Activated CD8-positive, alpha-beta T cell treated with anti-CD3 and anti-CD28 coated beads for 36 hours (primary cell): Measurements from ENCODE around the gene TMEM217. TPM values are rescaled to one million over a fixed set of nuclear protein-coding genes. Genes with fewer than 3 reads are reported as not detected.

Source experiments
- ATAC-seq: fragments of 200-7000 bp; cut with Tn5 transposase; one replicate; pipeline ENCODE4 v1.10.0; 2021; ENCODE audit warnings: mild to moderate bottlenecking, moderate library complexity
- CTCF ChIA-PET: fragments of 350-600 bp; sonication (Branson Sonifier 250); formaldehyde crosslinking; loops from one replicate; lab custom pipeline; 2021; ENCODE audit warnings: antibody characterized with exemption; lab: Charles Lee
- POLR2A ChIA-PET: fragments of 350-600 bp; sonication (Branson Sonifier 250); formaldehyde crosslinking; loops from one replicate; lab custom pipeline; 2021; ENCODE audit warnings: antibody characterized with exemption; lab: Charles Lee
- DNase-seq: peaks from one replicate; pipeline ENCODE4 v3.0.0-alpha.2; 2020
- H3K27ac Mint-ChIP-seq: one replicate; pipeline ENCODE4 v1.8.0; 2021; ENCODE audit warnings: mild to moderate bottlenecking, mixed read lengths
- H3K27me3 Mint-ChIP-seq: one replicate; pipeline ENCODE4 v1.8.0; 2021; ENCODE audit warnings: mixed read lengths
- H3K36me3 Mint-ChIP-seq: one replicate; pipeline ENCODE4 v1.8.0; 2021; ENCODE audit warnings: low read depth, mixed read lengths
- H3K4me1 Mint-ChIP-seq: one replicate; pipeline ENCODE4 v1.8.0; 2021; ENCODE audit warnings: low read depth, mixed read lengths
- H3K4me3 Mint-ChIP-seq: one replicate; pipeline ENCODE4 v1.8.0; 2021; ENCODE audit warnings: mild to moderate bottlenecking, moderate library complexity, mixed read lengths
- H3K9me3 Mint-ChIP-seq: one replicate; pipeline ENCODE4 v1.8.0; 2021; ENCODE audit warnings: mixed read lengths
- CTCF ChIP-seq: fragments of 200-600 bp; IDR thresholded peaks from one replicate; pipeline ENCODE4 v1.8.0; 2022; ENCODE audit warnings: antibody characterized with exemption, mild to moderate bottlenecking
- intact Hi-C: fragments of 100-400 bp; cut with micrococcal nuclease; formaldehyde crosslinking; loops from one replicate; pipeline ENCODE4 v1.10.0; 2022
- total RNA-seq, 2 experiments: library from RNA; stranded (reverse); gene quantifications; one replicate each; pipeline ENCODE4 v1.2.3, GENCODE V29; 2021

TMEM217 gene
- total RNA-seq, 2 experiments from 2014 or later, result 4.0 to 5.7 TPM

DNA sequence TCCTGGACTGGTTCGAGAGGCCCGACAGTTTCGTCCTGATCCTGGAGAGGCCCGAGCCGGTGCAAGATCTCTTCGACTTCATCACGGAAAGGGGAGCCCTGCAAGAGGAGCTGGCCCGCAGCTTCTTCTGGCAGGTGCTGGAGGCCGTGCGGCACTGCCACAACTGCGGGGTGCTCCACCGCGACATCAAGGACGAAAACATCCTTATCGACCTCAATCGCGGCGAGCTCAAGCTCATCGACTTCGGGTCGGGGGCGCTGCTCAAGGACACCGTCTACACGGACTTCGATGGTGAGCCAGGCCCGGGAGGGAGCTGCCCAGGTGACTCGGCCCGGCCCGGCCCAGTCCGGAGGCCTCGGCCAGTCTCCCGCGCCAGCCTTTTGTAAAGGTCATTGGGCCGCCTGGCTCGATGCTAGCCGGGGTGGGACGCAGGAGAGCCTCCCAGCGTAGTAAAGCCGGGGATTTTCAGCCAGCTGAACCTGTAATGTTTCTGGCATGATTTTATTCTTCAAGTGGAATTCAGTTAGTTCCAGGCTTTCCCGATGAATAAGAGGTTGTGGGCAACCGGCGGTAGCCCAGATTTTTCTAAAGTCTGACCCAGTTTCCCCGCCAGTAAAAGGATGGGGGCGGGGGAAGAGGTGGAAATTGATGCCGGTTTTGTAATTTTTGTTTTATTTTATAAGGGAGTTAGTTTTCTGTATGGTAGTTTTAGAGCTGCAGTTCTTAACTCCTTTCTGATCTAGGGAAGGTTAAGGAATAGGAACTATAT, 86.6 kb downstream of the TMEM217 start:
- Mint-ChIP-seq H3K9me3 (no peaks in the 10 kb centered on the region), H3K4me3 (peak overlapping the region; percentile 84), H3K36me3 (peaks cover 57% of the 10 kb centered on the region), H3K27ac (peak overlapping the region; percentile 91), H3K4me1 (peaks cover 50% of the 10 kb centered on the region), H3K27me3 (no peaks in the 10 kb centered on the region)
- intact Hi-C loops, result no loop called here
- DNase-seq (peak; percentile 49), ATAC-seq (no peak)
- ChIA-PET CTCF (interaction anchor here (0.8 to 18.8 kb wide), 20 partner anchors 10 to 286 kb away, joined by 3 to 502 read pairs (median 4); partner anchors contain the start of genes TBC1D22B and TMEM217), POLR2A (interaction anchor here (0.7 to 13.5 kb wide), 19 partner anchors 11 to 330 kb away, joined by 3 to 261 read pairs (median 7); no protein-coding TSS in a partner anchor)
- no peak for TF ChIP-seq CTCF

GRCh38 chr6:37170273-37171200, 87.4 kb downstream of the TMEM217 start:
- ChIA-PET POLR2A (interaction anchor here (0.7 to 13.5 kb wide), 17 partner anchors 10 to 295 kb away, joined by 3 to 261 read pairs (median 9); no protein-coding TSS in a partner anchor), CTCF (interaction anchor here (0.8 to 18.8 kb wide), 14 partner anchors 8 to 285 kb away, joined by 3 to 502 read pairs (median 8); partner anchors contain the start of genes TBC1D22B and TMEM217)
- peak; percentile 52 for TF ChIP-seq CTCF
- ATAC-seq (no peak), DNase-seq (peak; percentile 68)
- Mint-ChIP-seq H3K27me3 (no peaks in the 10 kb centered on the region), H3K27ac (peak overlapping the region; percentile 91), H3K9me3 (no peaks in the 10 kb centered on the region), H3K4me3 (peak overlapping the region; percentile 84), H3K4me1 (peaks cover 44% of the 10 kb centered on the region), H3K36me3 (peaks cover 48% of the 10 kb centered on the region)
- intact Hi-C loops, result no loop called here

- H3K4me1 Mint-ChIP-seq, result peaks cover 37% of the 10 kb centered on the region
- no peaks in the 10 kb centered on the region for H3K27me3 Mint-ChIP-seq
- peak within 1 kb of the TSS; percentile 93 for H3K4me3 Mint-ChIP-seq
- H3K36me3 Mint-ChIP-seq, result peaks cover 40% of the 10 kb centered on the region
- CTCF ChIA-PET, result interaction anchor here (1.4 to 18.8 kb wide), 10 partner anchors 9 to 144 kb away, joined by 3 to 502 read pairs (median 8); partner anchors contain the start of genes TBC1D22B and TMEM217
- H3K9me3 Mint-ChIP-seq, result no peaks in the 10 kb centered on the region
- ATAC-seq (peak; percentile 80), DNase-seq (peak; percentile 100)
- POLR2A ChIA-PET, result interaction anchor here (0.6 to 13.5 kb wide), 12 partner anchors 10 to 148 kb away, joined by 3 to 261 read pairs (median 46); no protein-coding TSS in a partner anchor
- intact Hi-C loops, result no loop called here
- no peak for TF ChIP-seq CTCF
- H3K27ac Mint-ChIP-seq, result peak within 1 kb of the TSS; percentile 98
Measured at GRCh38 chr6:37169496-37170272, 88.3 kb downstream of the TMEM217 start, which contains the start of gene PIM1. PIM1 (plus strand) TSS chr6:37170152; CDS start chr6:37170576, 424 bp downstream.

DNA sequence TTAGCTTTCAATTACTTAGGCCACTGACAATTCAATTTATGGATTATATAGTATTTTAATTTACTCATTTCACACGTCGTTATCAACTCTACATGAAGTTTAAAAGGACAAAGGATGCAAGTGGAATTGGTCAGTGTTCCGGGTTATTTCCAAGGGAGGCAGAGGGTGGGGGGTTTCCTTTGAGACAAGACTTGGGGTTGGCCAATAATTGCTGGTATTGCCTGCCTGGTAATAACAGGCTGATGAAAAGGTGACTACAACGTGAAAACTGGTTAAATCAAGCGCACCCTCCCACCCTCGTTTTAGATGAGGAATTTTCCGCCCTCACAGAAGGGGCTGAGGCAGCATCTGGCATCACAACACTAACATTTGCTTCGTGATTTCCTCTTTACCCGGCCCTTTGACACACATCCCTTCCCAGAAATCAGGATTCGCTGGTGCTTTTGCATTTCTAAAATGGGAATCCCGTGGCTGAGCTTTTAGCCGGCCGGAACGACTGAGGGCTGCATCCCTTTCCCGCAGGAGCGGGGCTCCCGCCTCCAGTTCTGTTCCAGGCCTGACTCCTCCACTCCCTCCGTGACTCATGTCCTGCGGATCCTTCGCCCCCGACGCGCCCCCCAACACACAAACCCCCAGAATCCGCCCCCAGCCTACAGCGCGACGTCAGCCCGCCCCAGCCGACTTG, 89.0 kb downstream of the TMEM217 start:
- POLR2A ChIA-PET, result interaction anchor here (0.5 to 13.5 kb wide), 10 partner anchors 9 to 183 kb away, joined by 3 to 261 read pairs (median 15); partner anchors contain the start of gene MTCH1
- Mint-ChIP-seq H3K4me3 (peak overlapping the region; percentile 93), H3K27ac (peak overlapping the region; percentile 98), H3K27me3 (no peaks in the 10 kb centered on the region), H3K9me3 (no peaks in the 10 kb centered on the region), H3K36me3 (peaks cover 32% of the 10 kb centered on the region), H3K4me1 (peaks cover 31% of the 10 kb centered on the region)
- DNase-seq (peak; percentile 78), ATAC-seq (no peak)
- intact Hi-C loops, result no loop called here
- TF ChIP-seq CTCF, result no peak
- CTCF ChIA-PET, result interaction anchor here (0.6 to 18.8 kb wide), 4 partner anchors 40 to 183 kb away, joined by 3 to 502 read pairs (median 252); partner anchors contain the start of gene MTCH1
